ENCODE data around the gene ZIC5. TPM values are rescaled to one million over a fixed set of nuclear protein-coding genes. Genes with fewer than 3 reads are reported as not detected.
A peak's percentile ranks its signal among the peaks of the same experiment; 100 is the strongest.

ZIC5 gene
- 1.1 and 1.2 TPM in 2 replicates for total RNA-seq (2014; rRNA removed; shearing (Covaris generic))

- no peaks in the 10 kb centered on the region for H3K4me1 ChIP-seq
- no peaks in the 10 kb centered on the region; the same call in 1 of the 2 replicates for H3K27me3 ChIP-seq
- DNase-seq, result peak; percentile 34 to 52
- peak within 1 kb of the TSS; percentile 73 for H3K4me3 ChIP-seq
- no peaks in the 10 kb centered on the region for H3K36me3 ChIP-seq
- H3K9me3 ChIP-seq (replicated peaks), result no peaks in the 10 kb centered on the region
- no peak within 1 kb of the TSS for H3K27ac ChIP-seq
Measured at GRCh38 chr13:99971576-99972189, at the start of gene ZIC5. ZIC5 (minus strand) TSS chr13:99971767; CDS start chr13:99971603, 164 bp downstream.

- Histone ChIP-seq H3K9me3 (replicated peaks) (no peaks in the 10 kb centered on the region), H3K36me3 (no peaks in the 10 kb centered on the region), H3K4me1 (no peaks in the 10 kb centered on the region), H3K27ac (no peak overlapping the region), H3K4me3 (no peak overlapping the region), H3K27me3 (no peaks in the 10 kb centered on the region)
- DNase-seq, result no peak
Measured at GRCh38 chr13:100019780-100020356, 48.3 kb upstream of the ZIC5 start.

GRCh38 chr13:100014621-100015020 lies 43.1 kb upstream of the ZIC5 start:
- Histone ChIP-seq H3K9me3 (replicated peaks) (no peaks in the 10 kb centered on the region), H3K27me3 (no peaks in the 10 kb centered on the region), H3K4me3 (no peak overlapping the region), H3K36me3 (no peaks in the 10 kb centered on the region), H3K27ac (no peak overlapping the region), H3K4me1 (no peaks in the 10 kb centered on the region)
- no peak for DNase-seq

- no peak for DNase-seq
- Histone ChIP-seq H3K9me3 (replicated peaks) (no peaks in the 10 kb centered on the region), H3K4me1 (peaks cover 5% of the 10 kb centered on the region; the same call in 1 of the 2 replicates), H3K36me3 (no peaks in the 10 kb centered on the region), H3K27me3 (no peaks in the 10 kb centered on the region), H3K4me3 (no peak overlapping the region), H3K27ac (no peak overlapping the region)
Measured at GRCh38 chr13:99998261-99998660, 26.7 kb upstream of the ZIC5 start.

- Histone ChIP-seq H3K9me3 (replicated peaks) (no peaks in the 10 kb centered on the region), H3K27me3 (no peaks in the 10 kb centered on the region)
Measured at GRCh38 chr13:99997702-99998214, 26.2 kb upstream of the ZIC5 start.

GRCh38 chr13:99996381-99996973 lies 24.9 kb upstream of the ZIC5 start:
- DNase-seq, result no peak
- Histone ChIP-seq H3K27ac (no peak overlapping the region), H3K4me1 (peaks cover 12% of the 10 kb centered on the region; the same call in 1 of the 2 replicates), H3K4me3 (no peak overlapping the region), H3K36me3 (no peaks in the 10 kb centered on the region), H3K27me3 (no peaks in the 10 kb centered on the region), H3K9me3 (replicated peaks) (no peaks in the 10 kb centered on the region)

More at GRCh38 chr13:99997702-99998214, 26.2 kb upstream of the ZIC5 start:
- Histone ChIP-seq H3K4me1 (peaks cover 7% of the 10 kb centered on the region; the same call in 1 of the 2 replicates), H3K4me3 (no peak overlapping the region), H3K27ac (no peak overlapping the region), H3K36me3 (no peaks in the 10 kb centered on the region)
- DNase-seq, result no peak

GRCh38 chr13:99995589-99996380 lies 24.2 kb upstream of the ZIC5 start:
- Histone ChIP-seq H3K27ac (no peak overlapping the region), H3K4me3 (no peak overlapping the region), H3K9me3 (replicated peaks) (no peaks in the 10 kb centered on the region), H3K36me3 (no peaks in the 10 kb centered on the region), H3K4me1 (peaks cover 12% of the 10 kb centered on the region; the same call in 1 of the 2 replicates), H3K27me3 (no peaks in the 10 kb centered on the region)
- DNase-seq, result no peak

- peaks cover 12% of the 10 kb centered on the region; the same call in 1 of the 2 replicates for H3K4me1 ChIP-seq
- H3K27ac ChIP-seq, result no peak overlapping the region
- no peaks in the 10 kb centered on the region for H3K27me3 ChIP-seq
- no peaks in the 10 kb centered on the region for H3K9me3 ChIP-seq (replicated peaks)
- DNase-seq, result no peak
- no peaks in the 10 kb centered on the region for H3K36me3 ChIP-seq
- no peak overlapping the region for H3K4me3 ChIP-seq
Measured at GRCh38 chr13:99995104-99995588, 23.6 kb upstream of the ZIC5 start.

GRCh38 chr13:99994638-99995020 lies 23.1 kb upstream of the ZIC5 start:
- no peaks in the 10 kb centered on the region for H3K36me3 ChIP-seq
- H3K27me3 ChIP-seq, result no peaks in the 10 kb centered on the region
- H3K9me3 ChIP-seq (replicated peaks), result no peaks in the 10 kb centered on the region
- H3K4me3 ChIP-seq, result no peak overlapping the region
- H3K4me1 ChIP-seq, result peaks cover 12% of the 10 kb centered on the region; the same call in 1 of the 2 replicates
- H3K27ac ChIP-seq, result no peak overlapping the region
- DNase-seq, result no peak

- Histone ChIP-seq H3K36me3 (no peaks in the 10 kb centered on the region), H3K27ac (no peak overlapping the region), H3K4me1 (peaks cover 12% of the 10 kb centered on the region; the same call in 1 of the 2 replicates), H3K27me3 (no peaks in the 10 kb centered on the region), H3K9me3 (replicated peaks) (no peaks in the 10 kb centered on the region), H3K4me3 (no peak overlapping the region)
- no peak for DNase-seq
Measured at GRCh38 chr13:99993660-99994637, 22.4 kb upstream of the ZIC5 start.

GRCh38 chr13:99992949-99993351 lies 21.4 kb upstream of the ZIC5 start:
- DNase-seq, result peak in 1 of 2 experiments; percentile 25
- H3K4me1 ChIP-seq, result peaks cover 12% of the 10 kb centered on the region; the same call in 1 of the 2 replicates
- no peaks in the 10 kb centered on the region for H3K36me3 ChIP-seq
- no peak overlapping the region; the same call in 1 of the 2 replicates for H3K4me3 ChIP-seq
- H3K27me3 ChIP-seq, result no peaks in the 10 kb centered on the region
- no peak overlapping the region for H3K27ac ChIP-seq
- H3K9me3 ChIP-seq (replicated peaks), result no peaks in the 10 kb centered on the region

- H3K27me3 ChIP-seq, result no peaks in the 10 kb centered on the region
- H3K4me3 ChIP-seq, result peak overlapping the region; percentile 44
- peaks cover 12% of the 10 kb centered on the region; the same call in 1 of the 2 replicates for H3K4me1 ChIP-seq
- peak in 1 of 2 experiments; percentile 27 for DNase-seq
- H3K27ac ChIP-seq, result no peak overlapping the region
- H3K9me3 ChIP-seq (replicated peaks), result no peaks in the 10 kb centered on the region
- H3K36me3 ChIP-seq, result no peaks in the 10 kb centered on the region
Measured at GRCh38 chr13:99991828-99992775, 20.5 kb upstream of the ZIC5 start.
